ENCODE measurements around the gene ALDOA.

Gene ALDOA

GRCh38 chr16:30070490-30070889 is 4.9 kb downstream of the ALDOA start:
- no peak for DNase-seq

GRCh38 chr16:30075503-30076275 is 10.1 kb downstream of the ALDOA start, which contains the start of gene PPP4C:
PPP4C (plus strand) TSS chr16:30075994; CDS start chr16:30076378, 384 bp downstream.
- peak; percentile 86 for DNase-seq

GRCh38 chr16:30076276-30076791 is 10.8 kb downstream of the ALDOA start:
- DNase-seq, result no peak

GRCh38 chr16:30077656-30078055 is 12.1 kb downstream of the ALDOA start:
- no peak for DNase-seq

- DNase-seq, result no peak
Observed at GRCh38 chr16:30078744-30079143, 13.2 kb downstream of the ALDOA start.

- no peak for DNase-seq
Observed at GRCh38 chr16:30079480-30079879, 13.9 kb downstream of the ALDOA start.

- no peak for DNase-seq
Observed at GRCh38 chr16:30082545-30083090, 17.1 kb downstream of the ALDOA start.

GRCh38 chr16:30083216-30084055 is 17.9 kb downstream of the ALDOA start:
- DNase-seq, result no peak

- DNase-seq, result no peak
Observed at GRCh38 chr16:30084096-30084815, 18.7 kb downstream of the ALDOA start.

GRCh38 chr16:30084816-30085159 is 19.2 kb downstream of the ALDOA start:
- DNase-seq, result no peak

- no peak for DNase-seq
Observed at GRCh38 chr16:30085247-30085646, 19.7 kb downstream of the ALDOA start.

- no peak for DNase-seq
Observed at GRCh38 chr16:30085820-30086219, 20.3 kb downstream of the ALDOA start.

- no peak for DNase-seq
Observed at GRCh38 chr16:30086291-30087140, 21.0 kb downstream of the ALDOA start.

- DNase-seq, result no peak
Observed at GRCh38 chr16:30087181-30087898, 21.8 kb downstream of the ALDOA start.

- no peak for DNase-seq
Observed at GRCh38 chr16:30088237-30088831, 22.8 kb downstream of the ALDOA start.

GRCh38 chr16:30088832-30089624 is 23.5 kb downstream of the ALDOA start:
- no peak for DNase-seq

GRCh38 chr16:30090610-30091331 is 25.2 kb downstream of the ALDOA start:
- no peak for DNase-seq

- DNase-seq, result peak; percentile 87
Observed at GRCh38 chr16:30091474-30092372, 26.2 kb downstream of the ALDOA start, which contains the start of gene TBX6. TBX6 (minus strand) TSS chr16:30091924; CDS start chr16:30091193, 731 bp downstream.

All from fibroblast of upper back skin (primary cell).